IMR-90 (cell line): Measurements from ENCODE around the gene CACNA1I. TPM values are rescaled to one million over a fixed set of nuclear protein-coding genes. Genes with fewer than 3 reads are reported as not detected.

Source experiments
- ATAC-seq: fragments of 200-7000 bp; cut with Tn5 transposase; 2 replicates; pipeline ENCODE4 v1.9.1; 2020; ENCODE audit warnings: low read depth, mild to moderate bottlenecking, moderate library complexity
- BruUV-seq: library from RNA; stranded (reverse); fragments of 400-500 nt; replicated peaks from 2 replicates; lab custom pipeline; 2021; lab: Mats Ljungman, UMichigan
- CTCF ChIA-PET: fragments of 300-600 bp; formaldehyde crosslinking; extraction: SDS; loops from one replicate; lab custom pipeline; 2021; ENCODE audit warnings: antibody characterized with exemption; lab: Yijun Ruan, JAX
- POLR2A ChIA-PET: fragments of 300-600 bp; sonication (Branson Sonifier 250); formaldehyde crosslinking; loops from one replicate; lab custom pipeline; 2022; ENCODE audit warnings: antibody characterized with exemption; ENCODE audit not compliant: unreplicated experiment; lab: Charles Lee
- DNase-seq: peaks from one replicate; pipeline ENCODE4 v3.0.0; 2013
- H2AFZ ChIP-seq: replicated peaks from 2 replicates; pipeline ENCODE3; 2013; ENCODE audit warnings: low read length, mild to moderate bottlenecking; ENCODE audit not compliant: poor library complexity
- H2AK5ac ChIP-seq: 2 replicates; pipeline ENCODE4 v1.6.1; 2013; ENCODE audit warnings: low read depth, low read length, inconsistent platforms
- H2AK9ac ChIP-seq: replicated peaks from 2 replicates; pipeline ENCODE3; 2013; ENCODE audit warnings: mild to moderate bottlenecking, low read depth, low read length, moderate library complexity; ENCODE audit not compliant: poor library complexity
- H2BK120ac ChIP-seq: 2 replicates; pipeline ENCODE4 v1.6.1; 2013; ENCODE audit warnings: low read depth, low read length, inconsistent platforms
- H2BK15ac ChIP-seq: 3 replicates; pipeline ENCODE4 v1.6.1; 2013; ENCODE audit warnings: low read depth, low read length, inconsistent platforms
- H2BK20ac ChIP-seq: 2 replicates; pipeline ENCODE4 v1.6.1; 2013; ENCODE audit warnings: low read depth, mild to moderate bottlenecking, inconsistent platforms, low read length, moderate library complexity
- H2BK5ac ChIP-seq: 2 replicates; pipeline ENCODE4 v1.6.1; 2013; ENCODE audit warnings: mild to moderate bottlenecking, low read depth, low read length, inconsistent platforms; ENCODE audit not compliant: poor library complexity, severe bottlenecking
- H3K14ac ChIP-seq: replicated peaks from 2 replicates; pipeline ENCODE4 v1.6.1; 2013; ENCODE audit warnings: low read depth, low read length, inconsistent platforms
- H3K18ac ChIP-seq: 2 replicates; pipeline ENCODE4 v1.6.1; 2013; ENCODE audit warnings: low read depth, low read length, control low read depth
- H3K23ac ChIP-seq: 2 replicates; pipeline ENCODE4 v1.6.1; 2013; ENCODE audit warnings: low read depth, low read length, inconsistent platforms
- H3K27ac ChIP-seq: 2 replicates; pipeline ENCODE4 v1.5.1; 2013; ENCODE audit warnings: mild to moderate bottlenecking, control low read depth, low read length; ENCODE audit not compliant: insufficient read depth
- H3K27me3 ChIP-seq: 2 replicates; pipeline ENCODE4 v1.6.1; 2013; ENCODE audit warnings: low read length; ENCODE audit not compliant: control insufficient read depth, insufficient read depth
- H3K36me3 ChIP-seq: 2 replicates; pipeline ENCODE4 v1.6.1; 2013; ENCODE audit warnings: low read length, mixed read lengths; ENCODE audit not compliant: control insufficient read depth, insufficient read depth
- H3K4ac ChIP-seq: 2 replicates; pipeline ENCODE4 v1.6.1; 2013; ENCODE audit warnings: low read depth, low read length, inconsistent platforms
- H3K4me1 ChIP-seq: 2 replicates; pipeline ENCODE4 v1.6.1; 2013; ENCODE audit warnings: low read length, mixed read lengths; ENCODE audit not compliant: control insufficient read depth, insufficient read depth
- H3K4me2 ChIP-seq: 2 replicates; pipeline ENCODE4 v1.6.1; 2013; ENCODE audit warnings: low read depth, mild to moderate bottlenecking, control low read depth, low read length, moderate library complexity
- H3K4me3 ChIP-seq: 2 replicates; pipeline ENCODE4 v1.5.1; 2013; ENCODE audit warnings: low read depth, mild to moderate bottlenecking, control low read depth, low read length, moderate library complexity; ENCODE audit not compliant: insufficient read depth
- H3K56ac ChIP-seq: 2 replicates; pipeline ENCODE4 v1.6.1; 2013; ENCODE audit warnings: low read length, inconsistent platforms; ENCODE audit not compliant: insufficient read depth; ENCODE audit errors: extremely low read depth
- H3K79me1 ChIP-seq, 2 experiments: 2 replicates each; pipeline ENCODE4 v1.6.1; 2013; ENCODE audit warnings: low read length in 2 of 2, inconsistent platforms in 1 of 2, low read depth in 1 of 2
- H3K9ac ChIP-seq: 2 replicates; pipeline ENCODE4 v1.6.1; 2013; ENCODE audit warnings: low read depth, low read length, control low read depth
- H3K9me1 ChIP-seq: 2 replicates; pipeline ENCODE4 v1.6.1; 2013; ENCODE audit warnings: low read length, inconsistent platforms; ENCODE audit not compliant: insufficient read depth
- H3K9me3 ChIP-seq: 2 replicates; pipeline ENCODE4 v1.6.1; 2013; ENCODE audit warnings: low read length; ENCODE audit not compliant: control insufficient read depth, insufficient read depth
- H4K20me1 ChIP-seq: 2 replicates; pipeline ENCODE4 v1.6.1; 2013; ENCODE audit warnings: low read length, inconsistent platforms; ENCODE audit not compliant: insufficient read depth
- H4K5ac ChIP-seq: 2 replicates; pipeline ENCODE4 v1.6.1; 2013; ENCODE audit warnings: mild to moderate bottlenecking, low read depth, low read length, control low read depth
- H4K8ac ChIP-seq, 2 experiments: 2 replicates each; pipeline ENCODE4 v1.6.1; 2013; ENCODE audit warnings: low read depth in 2 of 2, low read length in 2 of 2, control low read depth in 1 of 2, inconsistent platforms in 1 of 2
- H4K91ac ChIP-seq: 2 replicates; pipeline ENCODE4 v1.6.1; 2013; ENCODE audit warnings: low read depth, low read length, inconsistent platforms; ENCODE audit not compliant: insufficient read depth
- MXI1 ChIP-seq: IDR thresholded peaks from 2 replicates; pipeline ENCODE4 v1.6.1; 2012; ENCODE audit warnings: low read depth, mild to moderate bottlenecking, low read length, moderate library complexity, borderline replicate concordance
- WGBS, 2 experiments: methylation state at CpG; one replicate each; pipeline versions ENCODE4 v1.1.5 to v1.1.7; 2013; ENCODE audit warnings: missing lambda C conversion rate in 2 of 2; ENCODE audit not compliant: insufficient read length in 1 of 2; ENCODE audit errors: extremely low coverage in 2 of 2; 5-methylcytosine and 5-hydroxymethylcytosine counted together
- dilution Hi-C: fragments of 300-500 bp; cut with HindIII; formaldehyde crosslinking; loops from one replicate; pipeline ENCODE4 v1.14.3; 2018; ENCODE audit warnings: low sequenced_read_pairs; ENCODE audit not compliant: unreplicated experiment
- in situ Hi-C: fragments of 300-500 bp; cut with MboI; formaldehyde crosslinking; loops from 3 replicates; pipeline ENCODE4 v1.14.3; 2019; ENCODE audit warnings: low sequenced_read_pairs, inconsistent platforms, mixed read lengths
- intact Hi-C: fragments of 100-400 bp; cut with micrococcal nuclease; formaldehyde crosslinking; loops from 2 replicates; pipeline ENCODE4 v1.10.0; 2022
- polyA plus RNA-seq, 3 experiments: library from polyadenylated mRNA; depleted of rRNA; stranded (reverse); fragments of >200 nt; gene quantifications; 2 replicates each; pipeline ENCODE4 v1.2.3, GENCODE V29; 2012; ENCODE audit warnings: low replicate concordance in 1 of 3
- total RNA-seq: library from RNA; depleted of rRNA; stranded (reverse); fragments of >200 nt; gene quantifications from 2 replicates; pipeline ENCODE4 v1.2.3, GENCODE V29; 2012

The CACNA1I gene
- total and polyA plus RNA-seq, 2 of the 4 experiments (the other 2 are of a cell fraction) = under 0.01 to 0.02 TPM

- ATAC-seq (no peak), DNase-seq (no peak)
- Histone ChIP-seq H3K27ac (no peak overlapping the region), H2BK120ac (no peak overlapping the region), H3K9me1 (no peaks in the 10 kb centered on the region), H3K4me3 (no peak overlapping the region), H3K14ac (no peak overlapping the region), H4K5ac (no peak overlapping the region), H2AK5ac (peak overlapping the region; percentile 43; the same call in 1 of the 2 replicates), H3K36me3 (no peaks in the 10 kb centered on the region), H4K20me1 (no peaks in the 10 kb centered on the region), H3K4ac (no peak overlapping the region), H4K8ac (no peak overlapping the region), H3K79me1 (no peaks in the 10 kb centered on the region), H2BK5ac (no peak overlapping the region), H4K91ac (no peak overlapping the region), H3K23ac (no peak overlapping the region), H2BK20ac (no peak overlapping the region), H3K56ac (no peak overlapping the region), H3K9ac (no peak overlapping the region), H3K27me3 (peaks cover 34% of the 10 kb centered on the region), H2AFZ (no peak overlapping the region), H3K9me3 (no peaks in the 10 kb centered on the region), H3K4me2 (no peak overlapping the region), H2BK15ac (no peak overlapping the region), H3K4me1 (peaks cover 3% of the 10 kb centered on the region; the same call in 1 of the 2 replicates), H3K18ac (no peak overlapping the region), H2AK9ac (no peak overlapping the region)
- dilution Hi-C loops = no loop called here
- in situ Hi-C loops = no loop called here
- ChIA-PET POLR2A (no interaction called here), CTCF (no interaction called here)
- intact Hi-C loops = no loop called here
- BruUV-seq = no TSS peak
- TF ChIP-seq MXI1 = no peak
- 78% methylated on average over 3 of the region's 9 CpGs; no CpG with 5 or more reads in 1 of the 2 experiments for WGBS, 2 experiments
These were observed 154.9 kb downstream of the CACNA1I start for GRCh38 chr22:39725351-39726035.
